OCI-M2 (cell line): Measurements from ENCODE around the gene RASSF7.

ENCODE experiments used
- DNase-seq: peaks from one replicate; lab custom pipeline; 2025; ENCODE audit not compliant: unreplicated experiment; lab: John Stamatoyannopoulos, UW

The RASSF7 gene

GRCh38 chr11:607971-608659 is 47.3 kb downstream of the RASSF7 start:
- no peak for DNase-seq

GRCh38 chr11:608791-609251 is 48.1 kb downstream of the RASSF7 start:
- DNase-seq = no peak

- no peak for DNase-seq
These were observed 48.6 kb downstream of the RASSF7 start for GRCh38 chr11:609341-609811.

- no peak for DNase-seq
These were observed 49.5 kb downstream of the RASSF7 start for GRCh38 chr11:610146-610801.

GRCh38 chr11:611001-611996 is 50.5 kb downstream of the RASSF7 start:
- no peak for DNase-seq

GRCh38 chr11:612201-612960 is 51.6 kb downstream of the RASSF7 start:
- no peak for DNase-seq

- DNase-seq = no peak
These were observed 52.2 kb downstream of the RASSF7 start for GRCh38 chr11:612961-613300.

- DNase-seq = no peak
These were observed 52.7 kb downstream of the RASSF7 start for GRCh38 chr11:613369-613968.
